Islet of Langerhans (tissue), 1 donor: ENCODE data around the gene MYO9A.

Experiments used
- FAIRE-seq: peaks from one replicate; lab custom pipeline; 2011; peaks lifted over from hg19 to GRCh38; lab: Jason Lieb, UNC

MYO9A gene

GRCh38 chr15:72118017-72118978 is at the start of gene MYO9A, which contains the start of gene SENP8:
Gene MYO9A (minus strand): TSS chr15:72118150. CDS start chr15:72046563, 71,587 bp downstream.
Gene SENP8 (plus strand): TSS chr15:72118403. CDS start chr15:72139624, 21,221 bp downstream.
- FAIRE-seq: peak; percentile 91

- FAIRE-seq: no peak
These were observed 49.5 kb upstream of the MYO9A start for GRCh38 chr15:72167445-72167844.

DNA sequence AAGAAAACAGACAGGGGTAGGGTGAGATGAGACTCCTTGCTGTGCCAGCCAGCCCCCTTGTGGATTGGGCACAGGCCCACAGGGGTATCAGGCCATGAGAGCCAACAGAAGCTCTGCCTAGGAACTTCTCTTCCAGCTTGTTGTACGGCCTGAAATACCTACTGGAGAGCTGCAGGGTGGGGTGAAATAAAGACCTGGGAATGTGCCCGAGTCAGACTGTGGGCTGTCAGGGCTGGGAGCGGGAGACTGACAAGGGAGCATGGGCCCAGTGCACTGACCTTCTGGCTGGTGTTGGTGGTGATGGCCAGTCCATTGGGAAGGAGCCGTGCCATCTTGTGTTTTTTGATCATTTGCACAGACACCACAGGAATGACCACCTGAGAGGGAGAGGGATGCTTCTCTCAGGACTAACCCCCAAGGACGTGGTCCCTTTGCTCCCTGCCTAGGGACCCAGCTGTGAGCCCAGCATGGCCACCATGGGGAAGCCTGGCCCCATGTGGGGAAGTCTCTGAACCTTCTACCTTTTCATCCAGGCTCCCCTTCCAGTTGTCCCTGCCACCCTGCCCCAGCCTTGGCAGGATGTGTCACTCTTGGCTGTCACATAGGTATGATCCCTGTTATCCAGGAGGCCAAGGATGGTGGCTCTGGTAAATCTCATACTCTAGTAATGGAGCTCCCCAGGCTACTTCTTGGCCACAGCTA is 48.9 kb upstream of the MYO9A start:
- FAIRE-seq: no peak

- no peak for FAIRE-seq
These were observed 45.8 kb upstream of the MYO9A start for GRCh38 chr15:72163719-72164118.

DNA sequence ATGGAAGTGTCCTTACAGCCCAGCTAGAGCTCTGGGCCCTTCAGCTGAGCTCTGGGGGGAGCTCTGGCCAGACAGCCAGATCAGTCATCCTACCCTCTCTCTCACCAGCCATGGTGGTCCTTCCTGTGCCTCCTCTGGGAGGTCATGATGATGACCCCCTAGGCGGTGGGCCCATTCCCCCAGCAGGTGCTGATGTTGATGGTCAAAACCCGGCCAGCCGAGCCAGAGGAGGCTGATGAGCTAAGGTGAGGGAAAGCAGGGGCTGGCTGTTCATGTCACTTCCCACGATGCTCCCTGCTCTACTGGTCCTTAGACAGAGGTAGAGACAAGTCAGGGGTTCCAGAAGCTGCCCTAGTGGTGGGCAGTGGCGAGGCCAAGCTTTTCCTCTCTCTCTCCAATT is 44.6 kb upstream of the MYO9A start:
- no peak for FAIRE-seq

DNA sequence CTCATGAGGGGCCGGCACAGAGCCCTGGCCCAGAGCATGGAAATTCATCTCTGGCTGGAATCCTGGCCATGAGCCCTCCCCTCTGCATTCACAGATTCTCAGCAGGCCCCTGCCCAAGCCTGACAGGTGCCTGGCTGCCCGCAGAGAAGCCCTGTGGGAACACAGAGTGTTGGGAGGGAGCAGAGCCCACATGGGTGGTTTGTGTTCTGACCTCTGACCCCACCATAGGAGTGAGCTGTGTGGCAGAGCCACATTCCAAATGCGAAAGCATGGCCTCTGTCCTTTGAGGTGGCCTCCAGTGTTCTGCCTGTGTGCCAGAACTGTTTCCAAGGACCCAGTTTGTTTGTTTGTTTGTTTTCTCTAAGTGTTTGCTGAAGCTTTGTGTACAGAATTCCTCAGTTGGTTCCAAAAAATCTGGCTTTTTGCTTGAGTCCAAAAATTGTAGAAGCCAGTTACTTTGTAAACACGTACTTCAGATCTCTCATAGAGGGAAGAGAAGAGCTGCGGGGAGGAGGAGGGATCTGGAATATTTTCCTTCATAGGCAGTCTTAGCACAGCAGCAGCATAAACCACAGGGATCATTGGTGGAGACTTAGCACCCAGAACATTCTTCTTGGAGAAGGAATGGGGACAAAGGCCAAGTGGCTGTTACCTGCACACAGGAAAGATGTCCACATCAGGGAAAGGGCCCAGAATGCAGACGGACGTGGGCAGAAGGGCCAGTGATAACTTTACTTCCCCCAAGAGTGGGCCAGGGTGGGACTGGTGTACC is 43.6 kb upstream of the MYO9A start:
- FAIRE-seq: no peak

DNA sequence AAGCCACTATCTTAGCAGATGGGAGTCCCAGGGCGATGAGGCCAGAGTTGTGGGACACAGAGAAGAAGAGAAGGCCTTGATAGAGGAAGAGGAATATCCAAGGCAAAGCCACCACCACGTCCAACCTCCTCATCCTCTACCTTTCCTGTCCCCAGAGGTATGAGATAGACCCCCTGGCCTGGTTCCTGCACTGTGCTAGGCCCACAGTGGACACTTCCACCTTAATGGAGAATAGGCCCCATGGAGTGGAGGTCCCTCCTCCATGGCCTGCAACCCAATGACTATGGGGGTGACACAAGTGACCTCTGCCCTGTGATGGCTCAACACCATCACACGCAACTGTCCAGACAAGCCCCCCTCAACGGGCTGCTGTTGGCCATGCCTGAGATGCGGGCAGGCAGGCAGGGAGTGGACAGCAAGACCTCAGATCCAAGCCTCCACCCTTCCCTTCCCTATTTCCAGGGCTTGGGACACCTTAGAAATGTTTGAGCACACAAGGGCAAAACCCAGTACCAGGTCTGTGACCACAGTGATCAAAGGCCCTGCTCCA is 42.8 kb upstream of the MYO9A start:
- FAIRE-seq: no peak

DNA sequence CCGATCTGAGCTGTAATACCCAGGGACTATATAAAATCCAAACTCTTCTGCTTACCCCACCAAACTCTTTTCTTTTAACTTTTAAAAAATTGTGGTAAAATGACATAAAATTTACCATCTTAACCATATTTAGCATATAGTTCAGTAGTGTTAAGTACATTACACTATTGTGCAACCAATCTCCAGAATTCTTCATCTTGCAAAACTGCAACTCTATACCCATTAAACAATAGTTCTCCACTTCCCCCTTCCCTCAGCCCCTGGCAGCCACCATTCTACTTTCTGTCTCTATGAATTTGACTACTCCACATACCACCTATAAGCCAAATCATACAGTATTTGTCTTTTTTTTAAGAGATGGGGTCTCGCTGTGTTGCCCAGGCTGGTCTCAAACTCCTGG is 39.0 kb upstream of the MYO9A start:
- no peak for FAIRE-seq

GRCh38 chr15:72155635-72156616 is 38.0 kb upstream of the MYO9A start:
- peak; percentile 76 for FAIRE-seq

DNA sequence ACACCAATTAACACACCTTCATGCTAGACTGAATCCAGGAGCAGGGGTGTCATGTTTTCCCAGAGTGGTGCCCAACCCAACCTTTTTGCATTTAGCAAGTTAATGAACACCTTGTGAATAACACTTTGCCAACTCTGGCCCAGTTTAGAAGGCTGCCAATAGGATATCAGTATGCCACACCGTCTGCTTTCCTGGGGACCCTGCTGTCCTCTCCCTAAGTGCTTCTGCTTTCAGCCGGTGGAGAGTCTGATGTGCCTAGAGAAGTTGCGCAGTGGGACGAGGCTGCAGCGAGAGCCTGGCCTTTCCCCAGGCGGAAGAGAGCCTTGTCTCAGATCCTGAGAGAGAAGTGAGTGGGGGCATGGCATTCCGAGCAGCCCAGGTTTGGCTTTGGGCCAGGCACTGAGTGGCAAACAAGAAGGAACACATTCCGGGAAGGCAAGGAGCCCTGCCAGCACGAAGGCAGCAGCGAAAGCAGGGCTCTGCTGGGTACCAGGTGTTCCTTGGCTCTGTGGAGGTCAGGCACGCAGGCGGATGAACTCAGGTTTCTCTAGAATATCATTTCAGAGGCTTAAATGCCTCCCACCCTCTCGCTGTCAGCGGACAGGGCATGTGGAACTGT is 37.2 kb upstream of the MYO9A start:
- no peak for FAIRE-seq

DNA sequence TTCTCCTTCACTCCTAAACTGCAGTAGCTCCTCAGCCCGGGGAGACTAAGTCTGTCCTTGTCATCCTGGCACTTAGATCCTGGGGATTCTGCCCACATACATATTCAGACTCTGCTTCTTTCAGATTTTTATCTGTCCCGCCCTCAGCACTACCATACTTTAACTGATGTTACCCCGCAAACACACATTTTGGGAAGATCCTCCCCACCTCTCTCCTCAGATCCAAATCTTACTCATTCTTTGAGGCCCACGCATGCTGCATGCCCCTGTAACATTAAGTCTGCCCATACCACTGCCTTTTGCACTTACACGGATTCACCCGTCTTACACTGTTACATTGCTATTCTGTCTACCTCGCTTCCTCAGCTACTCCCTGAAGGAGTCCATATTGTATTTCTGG is 36.4 kb upstream of the MYO9A start:
- FAIRE-seq: no peak

- no peak for FAIRE-seq
These were observed 35.5 kb upstream of the MYO9A start for GRCh38 chr15:72153269-72154000.

- no peak for FAIRE-seq
These were observed 29.5 kb upstream of the MYO9A start for GRCh38 chr15:72147418-72147817.

- FAIRE-seq: no peak
These were observed 29.0 kb upstream of the MYO9A start for GRCh38 chr15:72146934-72147333.

GRCh38 chr15:72146221-72146620 is 28.3 kb upstream of the MYO9A start:
- FAIRE-seq: no peak

DNA sequence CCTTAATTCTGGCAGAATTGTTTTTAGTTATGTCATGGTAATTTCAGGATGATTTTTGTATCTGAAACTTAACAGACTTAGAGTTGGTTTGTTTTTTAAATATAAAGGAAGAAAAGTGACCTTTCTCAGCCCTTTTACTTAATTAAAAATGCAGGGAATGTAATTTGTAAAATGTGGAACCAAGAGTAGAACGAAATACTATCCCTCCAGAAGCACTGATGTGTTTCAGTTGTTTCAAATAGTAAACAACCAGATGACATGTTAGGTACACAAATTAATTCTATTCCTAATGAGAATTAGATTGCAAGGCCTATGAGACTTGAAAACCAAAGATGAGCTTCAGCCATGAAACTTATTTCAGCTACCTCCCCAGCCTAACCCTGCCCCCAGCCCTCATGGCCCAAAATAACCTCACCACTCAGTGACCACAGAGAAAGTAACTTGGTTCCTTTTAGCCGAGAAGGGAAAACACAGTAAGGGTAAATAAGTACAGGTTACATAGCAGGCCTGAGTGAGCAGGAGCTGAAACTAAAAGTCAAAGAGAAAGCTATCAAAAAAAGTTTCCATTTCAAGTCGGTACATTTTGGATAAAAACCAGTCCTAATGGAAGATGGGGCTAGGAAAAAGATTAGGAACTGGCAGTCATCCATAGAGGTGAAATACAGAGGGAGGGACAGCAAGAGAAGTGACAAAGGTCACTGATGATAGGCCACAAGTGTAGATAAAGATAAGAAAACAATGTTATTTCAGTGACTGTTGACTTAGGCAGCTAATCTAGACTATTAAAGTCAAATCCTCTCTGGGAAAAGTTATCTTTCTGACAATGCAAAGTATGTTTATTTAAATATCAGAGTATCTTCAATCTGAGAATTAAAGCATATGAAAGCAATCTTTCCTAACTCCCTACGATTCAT is 23.5 kb upstream of the MYO9A start:
- no peak for FAIRE-seq

- no peak for FAIRE-seq
These were observed 22.1 kb upstream of the MYO9A start for GRCh38 chr15:72140088-72140487.

GRCh38 chr15:72139667-72140066 is 21.7 kb upstream of the MYO9A start:
- FAIRE-seq: no peak
